Left ventricle myocardium inferior (tissue), 1 donor: ENCODE measurements around the gene NOVA2. TPM values are rescaled to one million over a fixed set of nuclear protein-coding genes. Genes with fewer than 3 reads are reported as not detected.

Experiments used
- DNase-seq: peaks from one replicate; pipeline ENCODE4 v3.0.0-alpha.2; 2020
- H3K27ac ChIP-seq: fragments of 200-600 bp; replicated peaks from 2 replicates; pipeline ENCODE4 v1.8.0; 2021
- H3K27me3 ChIP-seq: fragments of 200-600 bp; 2 replicates; pipeline ENCODE4 v1.8.0; 2021; ENCODE audit warnings: low read depth
- H3K36me3 ChIP-seq: fragments of 200-600 bp; 2 replicates; pipeline ENCODE4 v1.8.0; 2021
- H3K4me1 ChIP-seq: fragments of 200-600 bp; 2 replicates; pipeline ENCODE4 v1.8.0; 2021
- H3K4me3 ChIP-seq: fragments of 200-600 bp; 2 replicates; pipeline ENCODE4 v1.8.0; 2021; ENCODE audit warnings: mild to moderate bottlenecking, moderate library complexity
- H3K9me3 ChIP-seq: fragments of 200-600 bp; replicated peaks from 2 replicates; pipeline ENCODE4 v1.8.0; 2021
- CTCF ChIP-seq: fragments of 200-600 bp; IDR thresholded peaks from 2 replicates; pipeline ENCODE4 v1.8.0; 2021; ENCODE audit warnings: antibody characterized with exemption, mild to moderate bottlenecking, borderline replicate concordance
- intact Hi-C: fragments of 100-400 bp; cut with micrococcal nuclease; formaldehyde crosslinking; loops from one replicate; pipeline ENCODE4 v1.11.0; 2022
- total RNA-seq: library from RNA; stranded (reverse); fragmentation: NEBNext Ultra II Directional; extraction: Animal tissue kit (Norgen Biotek cat#: 25700); gene quantifications from one replicate; pipeline ENCODE4 v1.2.1, GENCODE V29; 2021
- donor health status: DM: no; HTN: yes; CAD: no; lungs with severe emphysema.

The NOVA2 gene
- total RNA-seq, 1 donor from 2014 or later, result 5.0 TPM

DNA sequence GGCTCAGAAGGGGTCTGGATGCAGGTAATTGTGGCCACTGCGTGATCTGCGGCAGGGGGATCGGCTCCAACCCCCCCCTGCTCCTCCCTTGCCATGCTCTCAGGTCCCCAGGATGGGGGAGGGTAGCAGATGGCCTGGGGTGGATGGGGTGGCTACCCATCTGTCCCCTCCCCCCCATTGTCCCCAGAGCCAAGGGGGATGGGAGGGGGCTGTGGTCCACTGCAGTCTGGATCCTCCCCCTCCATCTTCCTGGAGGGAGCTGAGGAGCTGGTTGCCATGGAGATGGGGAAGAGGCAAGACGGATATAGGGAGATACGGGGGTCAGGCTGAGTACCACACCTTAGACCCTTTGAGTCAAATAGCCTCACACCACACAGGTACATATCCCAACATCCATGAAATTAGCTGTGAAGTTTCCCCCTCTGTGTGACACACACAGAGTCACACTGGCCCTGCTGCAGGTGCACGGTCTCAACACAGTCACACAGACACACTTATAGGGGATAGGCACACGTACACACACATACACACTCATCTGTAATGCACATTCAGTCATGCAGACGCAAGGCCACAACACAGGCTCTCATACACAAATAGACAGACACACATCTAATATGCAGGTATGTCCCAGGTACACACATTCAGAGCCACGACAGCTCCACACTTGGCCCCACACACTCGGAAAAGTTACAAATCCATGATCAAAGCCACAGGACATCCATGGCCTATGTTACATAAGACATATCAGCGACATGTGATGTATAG, 1.8 kb upstream of the NOVA2 start:
- DNase-seq, result no peak
- Histone ChIP-seq H3K4me1 (peaks cover 20% of the 10 kb centered on the region), H3K27ac (no peak overlapping the region), H3K9me3 (no peaks in the 10 kb centered on the region), H3K4me3 (no peak overlapping the region), H3K36me3 (no peaks in the 10 kb centered on the region), H3K27me3 (peaks cover 78% of the 10 kb centered on the region)
- no peak for TF ChIP-seq CTCF
- intact Hi-C loops, result no loop called here

GRCh38 chr19:45972947-45973540, 621 bp downstream of the NOVA2 start:
- Histone ChIP-seq H3K4me1 (peaks cover 31% of the 10 kb centered on the region), H3K9me3 (no peaks in the 10 kb centered on the region), H3K36me3 (no peaks in the 10 kb centered on the region), H3K27ac (peak overlapping the region; percentile 88), H3K27me3 (peaks cover 95% of the 10 kb centered on the region), H3K4me3 (peak overlapping the region; percentile 67)
- no peak for TF ChIP-seq CTCF
- no peak for DNase-seq
- intact Hi-C loops, result no loop called here

- peaks cover 97% of the 10 kb centered on the region for H3K27me3 ChIP-seq
- H3K4me3 ChIP-seq, result peak overlapping the region; percentile 67
- intact Hi-C loops, result no loop called here
- TF ChIP-seq CTCF, result no peak
- H3K27ac ChIP-seq, result peak overlapping the region; percentile 88
- no peaks in the 10 kb centered on the region for H3K9me3 ChIP-seq
- no peaks in the 10 kb centered on the region for H3K36me3 ChIP-seq
- peak; percentile 21 for DNase-seq
- H3K4me1 ChIP-seq, result peaks cover 31% of the 10 kb centered on the region
Observed at GRCh38 chr19:45972081-45972946, 1.4 kb downstream of the NOVA2 start.

DNA sequence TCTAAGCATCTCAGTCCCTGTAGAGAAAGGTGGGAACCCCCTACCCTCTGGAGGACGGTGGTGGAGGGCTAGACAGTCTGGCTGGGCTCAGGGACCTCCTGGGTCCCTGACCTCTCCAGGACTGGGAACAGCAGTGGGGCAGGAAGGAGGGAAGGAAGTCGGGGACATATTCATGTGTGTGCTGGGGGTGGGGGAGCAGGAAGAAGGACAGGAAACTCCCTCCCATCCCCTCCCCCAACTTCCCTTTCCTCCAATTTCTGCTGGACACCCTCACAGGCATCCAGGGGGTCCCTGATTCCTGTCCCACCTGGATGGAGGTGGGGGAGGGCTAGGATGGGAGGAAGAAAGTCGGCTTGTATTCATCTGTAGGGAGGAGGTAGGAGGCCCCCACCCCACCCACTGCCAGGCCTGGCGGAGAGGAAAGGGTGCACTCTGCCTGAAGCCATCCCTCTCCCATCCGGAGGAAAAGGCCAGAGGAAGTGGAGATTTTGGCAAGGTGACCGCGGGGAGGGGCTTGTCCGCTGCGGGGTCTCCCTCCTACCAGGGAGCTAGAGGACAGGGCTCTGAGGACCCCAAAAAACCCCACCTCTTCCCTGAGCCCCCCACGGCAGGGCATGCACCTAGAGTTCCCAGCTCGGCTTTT, 2.3 kb downstream of the NOVA2 start:
- Histone ChIP-seq H3K4me1 (peaks cover 31% of the 10 kb centered on the region), H3K27me3 (peaks cover 95% of the 10 kb centered on the region), H3K4me3 (peak overlapping the region; percentile 67), H3K36me3 (no peaks in the 10 kb centered on the region), H3K27ac (peak overlapping the region; percentile 88), H3K9me3 (no peaks in the 10 kb centered on the region)
- no peak for TF ChIP-seq CTCF
- DNase-seq, result peak; percentile 41
- intact Hi-C loops, result no loop called here

GRCh38 chr19:45969676-45970075, 4.0 kb downstream of the NOVA2 start:
- no peak for DNase-seq
- Histone ChIP-seq H3K36me3 (no peaks in the 10 kb centered on the region), H3K27me3 (peaks cover 95% of the 10 kb centered on the region), H3K4me1 (peaks cover 31% of the 10 kb centered on the region), H3K9me3 (no peaks in the 10 kb centered on the region), H3K4me3 (no peak overlapping the region), H3K27ac (peak overlapping the region; percentile 27)
- no peak for TF ChIP-seq CTCF
- intact Hi-C loops, result no loop called here
